SIG-M5 (cell line): ENCODE measurements around the gene MYO16.
"Not testable (repeated sequence)": the region's sequence is repeated elsewhere in the genome, so short reads cannot be mapped to it uniquely, and the experiment has no call there.

Experiments
- DNase-seq: peaks from one replicate; lab custom pipeline; 2025; lab: John Stamatoyannopoulos, UW

MYO16 gene

DNA sequence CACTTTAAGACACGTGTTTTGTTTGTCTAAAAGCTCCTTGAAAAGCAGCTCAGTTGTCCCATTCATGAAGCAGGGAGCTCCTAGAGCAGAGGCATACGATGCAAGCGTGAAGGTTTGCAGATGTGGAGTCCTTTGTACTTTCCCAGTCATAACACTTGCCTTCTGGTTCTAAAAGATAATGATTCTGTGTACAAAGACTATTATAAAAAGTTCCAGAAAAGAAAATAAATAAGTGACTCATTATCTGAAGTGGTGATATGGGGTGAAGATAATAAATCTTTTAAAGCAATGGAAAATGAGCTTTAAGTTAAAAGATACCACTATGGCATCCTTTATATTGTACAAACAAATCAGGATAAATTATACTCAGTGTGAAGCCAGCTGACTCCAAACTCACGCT, 569.9 kb downstream of the MYO16 start:
- DNase-seq, result no peak

GRCh38 chr13:109200556-109200955, 571.1 kb downstream of the MYO16 start:
- no peak for DNase-seq

DNA sequence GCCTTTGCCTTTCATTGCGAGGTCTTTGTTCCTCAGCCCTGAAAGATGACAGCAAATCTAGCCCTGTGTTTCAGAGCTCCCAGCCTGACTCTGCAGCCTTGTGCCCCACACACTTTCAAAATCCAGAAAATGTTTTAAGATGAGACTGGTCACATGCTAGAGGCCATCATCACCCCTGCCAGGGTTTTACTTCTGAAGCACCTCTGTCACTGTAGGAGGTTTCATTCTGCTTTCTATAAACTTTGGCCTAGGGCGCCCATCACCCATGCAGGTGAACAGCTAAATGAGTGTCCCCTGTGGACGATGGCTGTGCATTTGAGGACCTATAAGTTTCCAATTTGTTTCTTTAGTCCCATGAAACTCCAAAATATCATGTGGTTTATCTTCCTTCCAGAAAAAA, 574.2 kb downstream of the MYO16 start:
- DNase-seq, result no peak

DNA sequence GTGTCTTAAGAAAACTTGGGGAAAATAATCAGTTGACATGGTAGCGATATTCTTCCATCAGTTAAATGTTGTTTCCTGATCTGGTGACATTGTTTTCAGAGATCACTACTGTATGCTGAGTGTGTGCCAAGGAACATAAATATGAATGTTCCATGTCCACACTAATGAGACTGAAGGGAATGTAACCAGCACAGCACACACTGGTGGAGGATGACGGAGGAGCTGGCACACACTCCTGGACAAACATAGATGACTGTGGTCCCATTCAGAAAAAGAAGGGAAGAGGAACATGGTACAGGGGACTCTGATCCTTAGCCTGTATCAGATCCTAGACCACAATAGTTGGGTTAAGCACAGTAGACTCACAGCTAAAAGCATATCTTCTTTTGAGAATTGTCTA, 574.8 kb downstream of the MYO16 start:
- DNase-seq, result no peak

- DNase-seq, result no peak
These were observed 575.2 kb downstream of the MYO16 start for GRCh38 chr13:109204657-109205056.

GRCh38 chr13:109205315-109205714, 575.9 kb downstream of the MYO16 start:
- DNase-seq, result no peak

DNA sequence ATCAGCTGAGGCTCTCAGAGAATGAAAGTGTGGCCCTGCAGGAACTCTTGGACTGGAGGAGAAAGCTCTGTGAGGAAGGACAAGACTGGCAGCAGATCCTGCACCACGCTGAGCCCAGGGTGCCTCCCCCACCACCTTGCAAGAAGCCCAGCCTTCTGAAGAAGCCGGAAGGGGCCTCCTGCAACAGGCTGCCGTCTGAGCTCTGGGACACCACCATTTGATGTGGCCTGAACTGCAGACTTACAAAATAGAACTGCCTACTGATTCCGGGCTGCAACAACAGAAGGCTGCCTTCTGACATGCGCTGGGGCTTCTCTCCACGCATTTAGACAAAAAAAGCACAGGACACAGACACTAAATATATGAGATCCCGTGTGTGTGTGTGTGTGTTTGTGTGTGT, 577.2 kb downstream of the MYO16 start:
- DNase-seq, result no peak

DNA sequence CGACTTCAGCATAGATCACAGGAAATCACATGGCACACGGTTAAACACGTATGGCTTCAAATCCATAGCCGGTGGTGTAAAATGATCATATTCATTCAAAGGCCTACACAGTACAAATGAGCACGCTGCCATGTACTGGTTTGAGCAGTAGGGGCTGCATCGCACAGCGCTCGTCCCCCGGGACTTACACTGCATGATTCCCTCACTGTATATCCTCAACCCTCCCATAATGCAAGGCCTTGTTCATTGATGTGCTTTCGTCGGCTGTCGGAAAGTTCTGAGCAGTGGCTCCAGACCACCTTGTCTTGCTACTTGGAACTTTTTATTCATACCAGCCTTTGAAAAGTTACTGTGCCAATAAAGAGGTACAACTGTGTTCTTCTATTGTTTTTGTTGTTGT, 578.2 kb downstream of the MYO16 start:
- DNase-seq, result no peak

DNA sequence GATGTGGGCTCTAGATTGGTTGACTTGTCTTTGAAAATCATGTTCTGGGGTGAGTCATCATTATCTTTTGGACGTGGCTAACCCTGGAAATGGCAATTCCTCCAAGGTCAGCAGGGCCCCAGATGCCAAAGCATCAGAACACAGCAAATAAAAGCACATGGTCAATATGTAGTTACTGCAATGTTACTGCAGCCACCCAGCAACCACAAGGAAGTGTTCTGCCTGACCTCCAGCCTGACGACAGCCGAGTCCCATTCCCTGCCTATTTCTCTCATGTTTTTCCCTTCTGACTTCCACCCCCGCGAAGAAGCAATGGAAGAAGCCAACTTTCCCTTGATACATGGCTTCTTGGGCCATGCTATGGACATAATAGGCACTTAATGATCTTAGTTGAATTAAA, 579.1 kb downstream of the MYO16 start:
- no peak for DNase-seq

DNA sequence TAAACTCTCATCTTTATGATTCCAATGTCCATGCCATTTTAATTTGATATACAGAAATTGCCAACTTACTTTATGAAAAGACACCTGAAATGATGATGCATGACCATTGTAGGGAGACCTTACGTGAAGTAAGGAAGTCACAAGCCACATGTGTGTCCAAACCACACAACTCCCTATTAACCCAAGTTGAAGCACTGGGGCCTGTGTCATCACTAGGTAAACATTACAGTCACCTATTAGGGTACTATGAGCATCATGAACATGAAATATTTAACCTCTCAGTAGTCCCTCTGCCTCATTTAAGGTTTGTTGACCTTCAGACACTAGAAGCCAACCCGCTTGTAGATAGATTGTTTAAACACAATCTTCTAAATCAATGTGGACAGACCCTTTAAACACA, 580.1 kb downstream of the MYO16 start:
- DNase-seq, result no peak

GRCh38 chr13:109211616-109212015, 582.2 kb downstream of the MYO16 start:
- no peak for DNase-seq

GRCh38 chr13:109212650-109213049, 583.2 kb downstream of the MYO16 start:
- no peak for DNase-seq

- DNase-seq, result no peak
These were observed 584.3 kb downstream of the MYO16 start for GRCh38 chr13:109213714-109214113.

DNA sequence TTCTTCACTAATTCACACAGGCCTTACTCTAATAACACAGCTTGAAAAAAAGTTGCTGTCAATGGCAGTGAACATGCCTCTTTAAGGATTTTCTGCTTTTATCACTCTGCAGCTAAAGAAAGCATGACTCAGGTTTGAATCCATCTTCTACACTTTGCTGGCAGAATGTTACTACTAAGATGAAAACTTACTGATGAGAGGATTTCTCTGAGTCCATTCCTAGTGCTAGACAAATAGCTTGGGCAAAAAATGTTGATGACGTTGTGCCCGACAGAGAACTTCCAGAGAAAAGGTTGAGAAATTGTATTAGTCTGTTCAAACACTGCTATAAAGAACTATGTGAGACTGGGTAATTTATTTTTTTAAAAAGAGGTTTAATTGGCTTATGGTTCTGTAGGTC, 585.0 kb downstream of the MYO16 start:
- no peak for DNase-seq

- no peak for DNase-seq
These were observed 586.0 kb downstream of the MYO16 start for GRCh38 chr13:109215377-109215776.

- DNase-seq, result not testable (repeated sequence)
These were observed 588.1 kb downstream of the MYO16 start for GRCh38 chr13:109217510-109217909.

GRCh38 chr13:109220631-109221030, 591.2 kb downstream of the MYO16 start:
- DNase-seq, result no peak

DNA sequence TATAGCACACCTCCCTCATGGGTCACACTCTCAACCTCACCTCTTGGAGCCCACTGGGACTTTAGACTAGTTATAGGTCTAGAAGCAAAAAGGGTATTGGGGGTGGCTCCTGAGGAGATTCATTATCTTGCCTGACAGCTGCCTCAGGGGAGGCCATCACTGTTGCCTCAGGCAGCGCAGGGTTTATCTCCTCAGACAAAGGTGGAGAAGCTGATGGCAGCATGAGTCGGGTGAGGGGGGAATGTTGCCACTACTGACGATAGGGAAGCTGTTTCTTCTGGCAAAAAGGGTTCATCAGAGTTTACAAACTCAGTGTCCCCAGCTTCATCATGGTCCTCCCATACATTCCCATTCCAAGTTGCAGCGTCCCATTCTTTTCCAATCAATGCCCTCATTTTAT, 594.6 kb downstream of the MYO16 start:
- no peak for DNase-seq

DNA sequence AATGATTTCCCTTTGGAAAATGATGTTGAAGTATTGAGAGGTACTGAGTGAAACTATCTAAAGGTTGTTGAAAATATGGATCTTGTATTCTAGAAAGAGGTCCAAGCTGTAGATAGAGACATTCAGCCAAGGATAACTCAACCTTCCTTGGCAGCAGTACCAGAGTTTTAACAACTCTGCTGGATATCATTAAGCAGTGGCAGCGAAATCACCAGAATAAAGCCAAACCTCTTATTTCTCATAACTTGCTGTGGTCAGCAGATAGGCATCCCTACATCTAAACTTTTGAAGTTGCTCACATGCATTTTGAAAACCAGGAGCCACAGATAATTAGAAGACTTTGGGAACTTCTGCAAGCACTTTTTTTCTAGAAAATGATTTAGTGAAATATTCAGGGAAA, 597.2 kb downstream of the MYO16 start:
- no peak for DNase-seq

DNA sequence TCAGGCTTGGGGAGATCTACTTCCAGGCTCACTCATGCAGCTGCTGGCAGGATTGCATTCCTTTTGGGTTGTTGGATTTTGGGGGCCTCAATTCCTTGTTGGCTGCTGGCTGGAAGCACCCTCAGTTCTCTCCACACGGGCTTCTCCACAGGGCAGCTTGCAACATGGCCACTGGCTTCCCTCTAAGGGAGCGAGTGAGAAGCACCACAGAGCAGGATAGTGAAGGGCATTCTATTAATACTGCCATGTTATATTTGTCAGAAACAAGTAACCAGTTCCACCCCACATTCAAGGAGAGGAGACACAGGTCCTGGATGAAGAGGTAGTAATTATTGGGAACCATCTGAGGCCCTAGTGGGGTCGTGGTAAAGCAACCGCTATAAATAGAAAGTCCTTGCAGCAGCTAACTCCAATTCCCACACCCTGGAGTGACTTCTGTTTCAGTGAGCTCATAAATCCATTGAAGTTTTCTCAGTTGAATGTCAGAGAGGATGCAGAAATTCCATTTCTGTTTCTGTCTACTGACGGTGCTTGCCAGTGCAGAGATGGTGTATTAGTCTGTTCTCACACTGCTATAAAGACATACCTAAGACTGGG, 598.0 kb downstream of the MYO16 start:
- no peak for DNase-seq

GRCh38 chr13:109228211-109228610, 598.8 kb downstream of the MYO16 start:
- no peak for DNase-seq

DNA sequence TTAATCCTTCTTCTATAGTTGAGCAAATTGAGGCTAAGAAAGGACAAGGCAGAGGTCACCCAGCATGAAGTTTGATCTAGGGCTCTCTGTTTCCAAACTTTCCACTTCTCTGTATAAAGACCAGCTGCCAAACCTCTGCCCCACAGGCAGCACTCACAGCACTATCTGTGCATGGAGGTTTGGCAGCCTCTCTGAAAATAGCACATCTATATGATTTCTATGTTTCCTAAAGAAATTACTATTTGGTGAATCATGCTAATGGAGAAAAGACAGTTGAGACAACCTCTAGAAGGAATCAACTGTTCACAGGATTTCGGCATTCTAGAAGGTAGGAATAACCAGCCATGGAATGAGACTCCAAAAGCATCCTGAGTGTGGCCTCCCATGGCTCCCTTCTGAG, 602.5 kb downstream of the MYO16 start:
- no peak for DNase-seq

DNA sequence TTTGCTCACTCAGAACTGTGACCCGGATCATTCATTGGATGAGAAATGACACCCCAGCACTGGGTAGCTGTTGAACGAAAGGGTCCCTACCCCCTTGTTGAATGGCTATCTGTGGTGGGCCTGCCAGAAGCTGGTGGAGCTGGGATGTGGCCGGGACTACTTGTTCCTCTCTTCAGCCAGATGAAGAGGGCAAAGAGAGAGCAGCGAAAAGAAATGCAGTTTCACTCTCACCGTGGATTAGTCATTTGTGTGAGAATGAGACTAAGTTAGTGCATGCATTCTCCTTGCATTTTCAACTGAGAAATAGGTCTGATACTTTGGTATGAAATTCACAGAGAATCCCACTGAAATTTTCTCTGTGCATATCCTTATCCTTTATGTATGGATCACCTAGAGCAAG, 603.9 kb downstream of the MYO16 start:
- DNase-seq, result no peak

GRCh38 chr13:109235901-109236300, 606.5 kb downstream of the MYO16 start:
- DNase-seq, result no peak

GRCh38 chr13:109241160-109241559, 611.7 kb downstream of the MYO16 start:
- no peak for DNase-seq
